ENCODE measurements around the gene NBAS.

Gene NBAS

GRCh38 chr2:15306706-15307105 lies 254.4 kb downstream of the NBAS start:
- no peak for DNase-seq (ENCODE audit: low read depth, low spot score)
- in situ Hi-C loops (cut with HindIII; ENCODE audit: low sequenced_read_pairs): no loop called here
- H3K4me3 ChIP-seq (ENCODE audit: low read depth, low read length): no peak overlapping the region
- TF ChIP-seq CTCF (IDR thresholded peaks at IDR 0.05; ENCODE audit: low read depth, low read length): no peak

GRCh38 chr2:15303874-15304273 lies 257.3 kb downstream of the NBAS start:
- no peak for DNase-seq (ENCODE audit: low read depth, low spot score)
- no peak for TF ChIP-seq CTCF (IDR thresholded peaks at IDR 0.05; ENCODE audit: low read depth, low read length)
- H3K4me3 ChIP-seq (ENCODE audit: low read depth, low read length): no peak overlapping the region
- in situ Hi-C loops (cut with HindIII; ENCODE audit: low sequenced_read_pairs): no loop called here

GRCh38 chr2:15302154-15302553 lies 259.0 kb downstream of the NBAS start:
- TF ChIP-seq CTCF (IDR thresholded peaks at IDR 0.05; ENCODE audit: low read depth, low read length): no peak
- in situ Hi-C loops (cut with HindIII; ENCODE audit: low sequenced_read_pairs): no loop called here
- DNase-seq (ENCODE audit: low read depth, low spot score): peak; percentile 17
- H3K4me3 ChIP-seq (ENCODE audit: low read depth, low read length): no peak overlapping the region

GRCh38 chr2:15300624-15301573 lies 260.2 kb downstream of the NBAS start:
- DNase-seq (ENCODE audit: low read depth, low spot score): no peak
- no peak for TF ChIP-seq CTCF (IDR thresholded peaks at IDR 0.05; ENCODE audit: low read depth, low read length)
- no peak overlapping the region for H3K4me3 ChIP-seq (ENCODE audit: low read depth, low read length)
- in situ Hi-C loops (cut with HindIII; ENCODE audit: low sequenced_read_pairs): no loop called here

- in situ Hi-C loops (cut with HindIII; ENCODE audit: low sequenced_read_pairs): no loop called here
- peak; percentile 7 for TF ChIP-seq CTCF (IDR thresholded peaks at IDR 0.05; ENCODE audit: low read depth, low read length)
- H3K4me3 ChIP-seq (ENCODE audit: low read depth, low read length): no peak overlapping the region
- DNase-seq (ENCODE audit: low read depth, low spot score): no peak
These were observed 261.1 kb downstream of the NBAS start for GRCh38 chr2:15299904-15300520.

GRCh38 chr2:15298770-15299169 lies 262.4 kb downstream of the NBAS start:
- no peak for DNase-seq (ENCODE audit: low read depth, low spot score)
- H3K4me3 ChIP-seq (ENCODE audit: low read depth, low read length): no peak overlapping the region
- no peak for TF ChIP-seq CTCF (IDR thresholded peaks at IDR 0.05; ENCODE audit: low read depth, low read length)
- in situ Hi-C loops (cut with HindIII; ENCODE audit: low sequenced_read_pairs): no loop called here
